Kidney (tissue), 14 donors: ENCODE results near the gene PALLD. TPM values are rescaled to one million over a fixed set of nuclear protein-coding genes. Genes with fewer than 3 reads are reported as not detected.

Experiments
- DNase-seq, 5 donors: peaks; one replicate each; pipeline ENCODE4 v3.0.0-alpha.2; 2013 to 2020
- FAIRE-seq: peaks from 2 replicates; lab custom pipeline; 2012; peaks lifted over from hg19 to GRCh38; lab: Jason Lieb, UNC
- H3K27ac ChIP-seq, 2 donors: one replicate each; pipeline ENCODE4 v1.7.0; 2013; ENCODE audit warnings: low read depth in 2 of 2, low read length in 2 of 2, inconsistent platforms in 1 of 2
- H3K27me3 ChIP-seq: one replicate; pipeline ENCODE4 v1.7.1; 2013; ENCODE audit warnings: low read length, inconsistent platforms; ENCODE audit not compliant: control insufficient read depth, insufficient read depth
- H3K36me3 ChIP-seq, 3 donors: one replicate each; pipeline versions ENCODE4 v1.7.0 to v1.7.1; 2013; ENCODE audit warnings: low read length in 3 of 3, control low read depth in 1 of 3, inconsistent platforms in 1 of 3; ENCODE audit not compliant: insufficient read depth in 3 of 3, control insufficient read depth in 2 of 3
- H3K4me1 ChIP-seq, 3 donors: one replicate each; pipeline versions ENCODE4 v1.7.0 to v1.7.1; 2013; ENCODE audit warnings: low read length in 3 of 3, inconsistent platforms in 1 of 3, low read depth in 1 of 3; ENCODE audit not compliant: control insufficient read depth in 2 of 3, insufficient read depth in 2 of 3
- H3K4me3 ChIP-seq, 3 donors: one replicate each; pipeline versions ENCODE4 v1.7.0 to v1.8.1; 2013; ENCODE audit warnings: low read length in 3 of 3, control low read depth in 1 of 3, inconsistent platforms in 1 of 3
- H3K9ac ChIP-seq, 3 donors: one replicate each; pipeline versions ENCODE4 v1.7.0 to v1.7.1; 2013; ENCODE audit warnings: low read length in 3 of 3, control low read depth in 1 of 3, inconsistent platforms in 1 of 3
- H3K9me3 ChIP-seq, 3 donors: one replicate each; pipeline versions ENCODE4 v1.7.0 to v1.7.1; 2013; ENCODE audit warnings: low read length in 3 of 3, control low read depth in 1 of 3, inconsistent platforms in 1 of 3; ENCODE audit not compliant: control insufficient read depth in 2 of 3, insufficient read depth in 1 of 3
- CTCF ChIP-seq: IDR thresholded peaks from 3 replicates; pipeline ENCODE4 v1.5.1; 2012; ENCODE audit warnings: mild to moderate bottlenecking, moderate library complexity, borderline replicate concordance; ENCODE audit not compliant: insufficient read depth; ENCODE audit errors: extremely low read depth
- intact Hi-C: fragments of 100-400 bp; cut with DNase I; formaldehyde crosslinking; loops from one replicate; pipeline ENCODE4 v1.11.1; 2022
- polyA plus RNA-seq: library from polyadenylated mRNA; stranded (reverse); fragments of 350-450 nt; fragmentation: Illumina TruSeq; extraction: RNeasy Lipid Tissue Mini Kit (QIAGEN cat#74804); gene quantifications from one replicate; pipeline ENCODE4 v1.2.3, GENCODE V29; 2014; ENCODE audit warnings: low read depth, low replicate concordance; ENCODE audit not compliant: insufficient read depth
- total RNA-seq: library from RNA; stranded (reverse); fragmentation: NEBNext Ultra II Directional; extraction: Animal tissue kit (Norgen Biotek cat#: 25700); gene quantifications from one replicate; pipeline ENCODE4 v1.2.1, GENCODE V29; 2021
- donor health status: control.
- donor health status: control.
- donor health status: control.
- donor health status: control.
- donor health status: control.
- donor health status: DM: yes; HTN: yes; CAD: no.
- donor health status: Normal renal cell carcinoma (clear cell type).

The PALLD gene
- total and polyA plus RNA-seq, 2 donors from 2014 or later, result 43.4 to 120 TPM

- Histone ChIP-seq H3K9me3 (no peaks in the 10 kb centered on the region), H3K9ac (no peak overlapping the region), H3K36me3 (no peaks in the 10 kb centered on the region), H3K4me3 (no peak overlapping the region), H3K27ac (no peak overlapping the region), H3K27me3 (no peaks in the 10 kb centered on the region), H3K4me1 (no peaks in the 10 kb centered on the region)
- DNase-seq, result peak in 1 of 5 donors; percentile 13
- no peak for TF ChIP-seq CTCF
- intact Hi-C loops, result no loop called here
- no peak for FAIRE-seq
These were observed 101.3 kb downstream of the PALLD start for GRCh38 chr4:168598191-168598590.

GRCh38 chr4:168600796-168601583 is 104.1 kb downstream of the PALLD start:
- no peaks in the 10 kb centered on the region for H3K4me1 ChIP-seq
- FAIRE-seq (no peak), DNase-seq (no peak)
- intact Hi-C loops, result no loop called here
- TF ChIP-seq CTCF, result no peak
- H3K36me3 ChIP-seq, result no peaks in the 10 kb centered on the region
- H3K9me3 ChIP-seq, result no peaks in the 10 kb centered on the region
- H3K4me3 ChIP-seq, result no peak overlapping the region
- H3K27ac ChIP-seq, result no peak overlapping the region
- no peak overlapping the region for H3K9ac ChIP-seq
- no peaks in the 10 kb centered on the region for H3K27me3 ChIP-seq

- H3K4me3 ChIP-seq, result no peak overlapping the region
- intact Hi-C loops, result no loop called here
- H3K9ac ChIP-seq, result no peak overlapping the region
- FAIRE-seq (no peak), DNase-seq (no peak)
- H3K9me3 ChIP-seq, result no peaks in the 10 kb centered on the region
- TF ChIP-seq CTCF, result no peak
- no peaks in the 10 kb centered on the region for H3K36me3 ChIP-seq
- H3K27ac ChIP-seq, result no peak overlapping the region
- H3K4me1 ChIP-seq, result no peaks in the 10 kb centered on the region
- no peaks in the 10 kb centered on the region for H3K27me3 ChIP-seq
These were observed 105.0 kb downstream of the PALLD start for GRCh38 chr4:168601899-168602298.
